HepG2 (cell line): ENCODE data around the gene MRPL2. TPM values are rescaled to one million over a fixed set of nuclear protein-coding genes. Genes with fewer than 3 reads are reported as not detected.

Experiments used
- ARID2 ChIP-seq: sonication (generic); formaldehyde crosslinking; IDR thresholded peaks from 2 replicates; pipeline ENCODE4 v1.8.1; 2022; ENCODE audit warnings: mild to moderate bottlenecking, missing genetic modification reagents, borderline replicate concordance
- GLI4 ChIP-seq: sonication (generic); formaldehyde crosslinking; IDR thresholded peaks from 2 replicates; pipeline ENCODE4 v1.5.1; 2020; ENCODE audit warnings: missing genetic modification reagents, mild to moderate bottlenecking, moderate library complexity, borderline replicate concordance
- GRHL1 ChIP-seq: sonication (generic); formaldehyde crosslinking; conservative IDR thresholded peaks from 2 replicates; pipeline ENCODE4 v1.8.0; 2022; ENCODE audit warnings: missing genetic modification reagents
- HNRNPL ChIP-seq: fragments of 200-400 bp; formaldehyde crosslinking; IDR thresholded peaks from 2 replicates; pipeline ENCODE4 v1.6.1; 2017; ENCODE audit warnings: mild to moderate bottlenecking, low read depth, low read length
- HOXA5 ChIP-seq: sonication (generic); formaldehyde crosslinking; IDR thresholded peaks from 2 replicates; pipeline ENCODE4 v1.4.0; 2020; ENCODE audit warnings: missing genetic modification reagents
- KDM1A ChIP-seq: IDR thresholded peaks from 2 replicates; pipeline ENCODE4 v1.6.1; 2016; ENCODE audit warnings: missing compliant biosample characterization
- KDM5A ChIP-seq: fragments of 200-600 bp; sonication (generic); IDR thresholded peaks from 2 replicates; pipeline ENCODE4 v1.7.0; 2018; ENCODE audit warnings: antibody characterized with exemption, mild to moderate bottlenecking, low read length, borderline replicate concordance
- MLXIP ChIP-seq: sonication (generic); formaldehyde crosslinking; IDR thresholded peaks from 2 replicates; pipeline ENCODE4 v1.9.0; 2021; ENCODE audit warnings: missing genetic modification reagents, borderline replicate concordance
- MYPOP ChIP-seq: sonication (generic); formaldehyde crosslinking; IDR thresholded peaks from 2 replicates; pipeline ENCODE4 v1.8.1; 2023; ENCODE audit warnings: mild to moderate bottlenecking, moderate library complexity, missing genetic modification reagents
- NRL ChIP-seq: sonication (generic); formaldehyde crosslinking; IDR thresholded peaks from 2 replicates; pipeline ENCODE4 v1.5.0; 2020; ENCODE audit warnings: missing genetic modification reagents, mild to moderate bottlenecking, moderate library complexity, borderline replicate concordance
- RXRA ChIP-seq: sonication (generic); formaldehyde crosslinking; IDR thresholded peaks from 2 replicates; pipeline ENCODE4 v1.5.1; 2020; ENCODE audit warnings: missing genetic modification reagents
- SKIL ChIP-seq: sonication (generic); formaldehyde crosslinking; IDR thresholded peaks from 2 replicates; pipeline ENCODE4 v1.8.0; 2022; ENCODE audit warnings: missing genetic modification reagents, mild to moderate bottlenecking, moderate library complexity, borderline replicate concordance
- ZBTB20 ChIP-seq: sonication (generic); formaldehyde crosslinking; IDR thresholded peaks from 2 replicates; pipeline ENCODE4 v1.8.1; 2023; ENCODE audit warnings: missing genetic modification reagents, low read depth, mild to moderate bottlenecking, borderline replicate concordance
- ZC3H4 ChIP-seq: sonication (generic); formaldehyde crosslinking; IDR thresholded peaks from 2 replicates; pipeline ENCODE4 v1.4.0; 2020; ENCODE audit warnings: missing genetic modification reagents, borderline replicate concordance
- ZIK1 ChIP-seq: sonication (generic); formaldehyde crosslinking; IDR thresholded peaks from 2 replicates; pipeline ENCODE4 v1.5.0; 2020; ENCODE audit warnings: mild to moderate bottlenecking, low read depth, missing genetic modification reagents, borderline replicate concordance
- ZNF333 ChIP-seq: sonication (generic); formaldehyde crosslinking; IDR thresholded peaks from 2 replicates; pipeline ENCODE4 v1.4.0; 2020; ENCODE audit warnings: mild to moderate bottlenecking, missing genetic modification reagents, borderline replicate concordance
- ZNF343 ChIP-seq: sonication (generic); formaldehyde crosslinking; IDR thresholded peaks from 2 replicates; pipeline ENCODE4 v1.4.0; 2020; ENCODE audit warnings: mild to moderate bottlenecking, missing genetic modification reagents
- ZNF510 ChIP-seq: sonication (generic); formaldehyde crosslinking; IDR thresholded peaks from 2 replicates; pipeline ENCODE4 v1.4.0; 2020; ENCODE audit warnings: low read depth, mild to moderate bottlenecking, missing genetic modification reagents
- ZNF761 ChIP-seq: sonication (generic); formaldehyde crosslinking; conservative IDR thresholded peaks from 2 replicates; pipeline ENCODE4 v1.4.0; 2020; ENCODE audit warnings: mild to moderate bottlenecking, missing genetic modification reagents
- ZNF788 ChIP-seq: sonication (generic); formaldehyde crosslinking; IDR thresholded peaks from 2 replicates; pipeline ENCODE4 v1.5.0; 2020; ENCODE audit warnings: mild to moderate bottlenecking, missing genetic modification reagents, borderline replicate concordance
- ZNF83 ChIP-seq: sonication (generic); formaldehyde crosslinking; IDR thresholded peaks from 2 replicates; pipeline ENCODE4 v1.4.0; 2020; ENCODE audit warnings: missing genetic modification reagents, mild to moderate bottlenecking, borderline replicate concordance
- polyA plus RNA-seq, 8 experiments: library from polyadenylated mRNA; depleted of rRNA in 3 of 8; stranded (reverse) in 7 of 8; unstranded in 1 of 8; fragments of >200 nt; fragmentation: Illumina TruSeq in 4 of 8; extraction: Trizol in 4 of 8; gene quantifications; 2 replicates each; pipeline versions ENCODE4 v1.2.1 to v1.2.3, GENCODE V29; 2011 to 2016; ENCODE audit warnings: low read depth in 4 of 8, missing spikeins in 1 of 8, mixed read lengths in 1 of 8; ENCODE audit not compliant: insufficient read depth in 1 of 8
- total RNA-seq, 5 experiments: library from RNA; depleted of rRNA; stranded (reverse); fragments of >200 nt; fragmentation: Illumina TruSeq; extraction: Trizol; gene quantifications; 2 replicates each; pipeline ENCODE4 v1.2.3, GENCODE V29; 2016; ENCODE audit warnings: low read depth in 1 of 5

MRPL2 gene
- total and polyA plus RNA-seq, 2 of the 13 experiments (the other 11 are each of a cell fraction or from before 2014, with no cell fraction given) = 56.8 to 65.6 TPM

GRCh38 chr6:43013097-43013842, 46.0 kb downstream of the MRPL2 start (continued):
- TF ChIP-seq HNRNPL = no peak
- 0 out of 2 replicates have a peak, but pooled peaks have one; percentile 14 for TF ChIP-seq ZNF788 (CRISPR knock-in tag)
- no peak for TF ChIP-seq ZNF343
- no peak for TF ChIP-seq ZBTB20 (CRISPR knock-in tag)
- no peak for TF ChIP-seq ARID2 (CRISPR knock-in tag)
- no peak for TF ChIP-seq SKIL (CRISPR knock-in tag)
- TF ChIP-seq ZNF333 (CRISPR knock-in tag) = no peak
- no peak for TF ChIP-seq ZNF510
- TF ChIP-seq KDM1A (CRISPR knock-in tag) = no peak
- no peak for TF ChIP-seq RXRA (CRISPR knock-in tag)
- no peak for TF ChIP-seq MLXIP
- TF ChIP-seq HOXA5 = no peak
- no peak for TF ChIP-seq ZC3H4
- TF ChIP-seq ZNF83 = no peak
- TF ChIP-seq GRHL1 (CRISPR knock-in tag) = no peak
- no peak for TF ChIP-seq MYPOP
- TF ChIP-seq GLI4 (CRISPR knock-in tag) = 0 out of 2 replicates have a peak, but pooled peaks have one; percentile 69
- no peak for TF ChIP-seq ZIK1 (CRISPR knock-in tag)
- no peak for TF ChIP-seq ZNF761 (CRISPR knock-in tag)
- peak; percentile 69; the same call in 1 of the 2 replicates for TF ChIP-seq KDM5A
- 0 out of 2 replicates have a peak, but pooled peaks have one; percentile 44 for TF ChIP-seq NRL (CRISPR knock-in tag)
